ENCODE measurements around the gene MAP3K5. TPM values are rescaled to one million over a fixed set of nuclear protein-coding genes. Genes with fewer than 3 reads are reported as not detected.

The MAP3K5 gene
- total RNA-seq, 4 donors from 2014 or later: 26.9 to 64.5 (median 34.0) TPM

- H3K9me3 ChIP-seq: no peaks in the 10 kb centered on the region
- no peak for DNase-seq (ENCODE audit: low spot score in 2 of 2)
- H3K4me3 ChIP-seq: no peak overlapping the region
- H3K27me3 ChIP-seq: no peaks in the 10 kb centered on the region
- no peak for TF ChIP-seq CTCF (IDR thresholded peaks at IDR 0.05)
- TF ChIP-seq EP300 (IDR thresholded peaks at IDR 0.05): no peak
- TF ChIP-seq POLR2A (IDR thresholded peaks at IDR 0.05): no peak
- WGBS, 2 donors: 90 to 96% methylated on average over 2 of the region's 2 CpGs
- H3K36me3 ChIP-seq: peaks cover 0 to 8% (median 0%) of the 10 kb centered on the region in 3 donors
- H3K4me1 ChIP-seq: peaks cover 0 to 11% (median 4%) of the 10 kb centered on the region in 4 donors
- no peak overlapping the region for H3K27ac ChIP-seq
These were observed 181.1 kb downstream of the MAP3K5 start for GRCh38 chr6:136611133-136611532.

- Histone ChIP-seq H3K27me3 (no peaks in the 10 kb centered on the region), H3K36me3 (peaks cover 0 to 8% (median 0%) of the 10 kb centered on the region in 3 donors), H3K4me3 (no peak overlapping the region), H3K4me1 (peaks cover 0 to 11% (median 4%) of the 10 kb centered on the region in 4 donors), H3K27ac (peak overlapping the region in 2 of 4 donors; percentile 48 to 55), H3K9me3 (no peaks in the 10 kb centered on the region)
- no peak for TF ChIP-seq POLR2A (IDR thresholded peaks at IDR 0.05)
- TF ChIP-seq CTCF (IDR thresholded peaks at IDR 0.05): no peak
- peak in 1 of 2 donors; percentile 64 for TF ChIP-seq EP300 (IDR thresholded peaks at IDR 0.05)
- DNase-seq (ENCODE audit: low spot score in 2 of 2): no peak
- WGBS, 2 donors: 28 to 29% methylated on average over 4 of the region's 4 CpGs
These were observed 182.2 kb downstream of the MAP3K5 start for GRCh38 chr6:136609873-136610706.

- 69 to 74% methylated on average over 3 of the region's 3 CpGs for WGBS, 2 donors
- Histone ChIP-seq H3K9me3 (no peaks in the 10 kb centered on the region), H3K27me3 (no peaks in the 10 kb centered on the region), H3K36me3 (peaks cover 0 to 6% (median 0%) of the 10 kb centered on the region in 3 donors), H3K4me1 (peaks cover 0 to 11% (median 4%) of the 10 kb centered on the region in 4 donors), H3K4me3 (no peak overlapping the region), H3K27ac (no peak overlapping the region)
- DNase-seq (ENCODE audit: low spot score in 2 of 2): no peak
- TF ChIP-seq POLR2A (IDR thresholded peaks at IDR 0.05) (no peak), EP300 (IDR thresholded peaks at IDR 0.05) (no peak), CTCF (IDR thresholded peaks at IDR 0.05) (no peak)
These were observed 183.3 kb downstream of the MAP3K5 start for GRCh38 chr6:136608991-136609390.

- Histone ChIP-seq H3K27me3 (no peaks in the 10 kb centered on the region), H3K36me3 (peaks cover 0 to 4% (median 0%) of the 10 kb centered on the region in 3 donors), H3K27ac (no peak overlapping the region), H3K4me1 (peaks cover 0 to 11% (median 4%) of the 10 kb centered on the region in 4 donors), H3K4me3 (no peak overlapping the region), H3K9me3 (no peaks in the 10 kb centered on the region)
- TF ChIP-seq EP300 (IDR thresholded peaks at IDR 0.05): no peak
- peak in 4 of 5 experiments; percentile 39 to 74 (median 50) for TF ChIP-seq CTCF (IDR thresholded peaks at IDR 0.05)
- DNase-seq (ENCODE audit: low spot score in 2 of 2): peak; percentile 29 to 76
- WGBS, 2 donors: 67 to 70% methylated on average over 12 of the region's 12 CpGs
These were observed 184.1 kb downstream of the MAP3K5 start for GRCh38 chr6:136607932-136608772.
